Hematopoietic multipotent progenitor cell treated with erythropoietin and hydrocortisone succinate and interleukin-3 and kit ligand, for 4 days (in vitro differentiated cells): ENCODE results near the gene TMEM238.
"Not testable (repeated sequence)": the region's sequence is repeated elsewhere in the genome, so short reads cannot be mapped to it uniquely, and the experiment has no call there.

ENCODE experiments used
- DNase-seq: peaks from one replicate; pipeline ENCODE4 v3.0.0-alpha.2; 2015

TMEM238 gene

DNA sequence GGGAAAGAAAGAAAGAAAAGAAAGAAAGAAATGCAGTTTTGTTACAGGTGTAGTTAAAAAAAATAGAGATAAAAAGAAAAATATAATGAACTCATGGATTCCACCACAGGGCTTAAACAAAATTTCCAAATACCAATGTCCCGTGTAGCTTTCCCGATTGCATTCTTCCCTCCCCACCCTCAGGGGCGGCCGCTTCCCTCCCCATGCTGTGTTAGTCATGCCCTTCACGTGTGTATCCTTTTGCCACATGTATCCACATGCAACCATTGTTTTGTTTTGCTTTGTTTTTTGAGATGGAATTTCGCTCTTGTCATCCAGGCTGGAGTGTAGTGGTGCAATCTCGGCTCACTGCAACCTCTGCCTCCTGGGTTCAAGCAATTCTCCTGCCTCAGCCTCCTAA is 48.0 kb downstream of the TMEM238 start:
- DNase-seq: no peak

DNA sequence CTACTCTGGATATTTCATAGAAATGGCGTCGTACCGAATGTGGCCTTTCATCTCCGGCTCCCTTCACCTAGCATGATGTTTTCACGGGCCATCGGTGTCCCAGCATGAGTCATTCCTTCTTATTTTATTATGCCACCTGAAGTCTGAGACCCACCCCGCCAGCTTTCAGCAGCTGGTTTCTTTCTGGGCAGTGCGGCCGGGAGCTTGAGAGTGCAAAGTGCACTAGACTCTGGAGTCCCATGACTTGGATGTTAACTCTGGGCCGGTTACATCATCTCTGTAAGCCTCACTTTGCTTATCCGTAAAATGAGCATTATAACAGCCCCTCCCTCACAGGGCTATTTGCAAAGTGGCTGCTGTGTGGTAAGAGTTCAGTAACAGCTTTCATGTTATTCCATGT is 50.2 kb downstream of the TMEM238 start:
- no peak for DNase-seq

DNA sequence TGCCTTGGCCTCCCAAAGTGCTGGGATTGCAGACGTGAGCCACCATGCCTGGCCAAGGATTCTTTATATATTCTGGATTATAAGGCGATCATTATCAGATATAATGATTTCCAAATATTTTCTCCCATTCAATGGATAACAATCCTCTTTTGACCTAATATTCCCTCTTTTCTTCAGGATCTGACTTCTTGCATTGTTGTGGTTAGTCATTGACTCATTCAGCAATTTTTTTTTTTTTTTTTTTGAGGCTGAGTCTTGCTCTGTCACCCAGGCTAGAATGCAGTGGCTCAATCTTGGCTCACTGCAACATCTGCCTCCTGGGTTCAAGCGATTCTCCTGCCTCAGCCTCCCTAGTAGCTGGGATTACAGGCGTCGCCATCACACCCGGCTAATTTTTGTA is 54.3 kb downstream of the TMEM238 start:
- DNase-seq: not testable (repeated sequence)
